D721Med (cell line): ENCODE measurements around the gene FAM234B.

Experiments
- DNase-seq: peaks from one replicate; pipeline ENCODE4 v3.0.0; 2011; ENCODE audit warnings: low spot score; ENCODE audit not compliant: insufficient read length
- FAIRE-seq: peaks from 2 replicates; lab custom pipeline; 2011; peaks lifted over from hg19 to GRCh38; lab: Jason Lieb, UNC
- CTCF ChIP-seq: IDR thresholded peaks from 2 replicates; pipeline ENCODE4 v1.5.1; 2012; ENCODE audit warnings: mild to moderate bottlenecking, control low read depth; ENCODE audit not compliant: insufficient read depth; ENCODE audit errors: missing control alignments

Gene FAM234B

DNA sequence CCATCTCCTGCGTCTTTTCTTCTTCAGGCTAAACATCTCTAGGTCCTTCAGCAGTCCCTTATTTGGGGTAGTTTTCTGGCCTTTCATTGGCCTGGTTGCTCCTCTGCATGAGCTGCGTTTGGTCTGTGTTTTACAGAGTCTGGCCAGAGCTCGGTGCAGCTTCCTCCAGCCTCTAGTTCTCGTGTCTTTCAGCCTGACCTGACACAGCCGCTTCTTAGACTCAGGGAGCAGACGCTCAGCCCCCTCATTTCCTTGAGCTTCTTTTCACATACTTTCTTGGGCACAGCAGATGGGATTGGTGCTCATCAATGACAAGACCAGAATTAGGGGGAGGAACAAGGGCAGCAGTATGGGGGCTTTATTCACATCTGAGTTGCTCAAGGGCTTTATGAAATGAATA, 72.8 kb downstream of the FAM234B start:
- DNase-seq (no peak), FAIRE-seq (no peak)
- no peak for TF ChIP-seq CTCF

DNA sequence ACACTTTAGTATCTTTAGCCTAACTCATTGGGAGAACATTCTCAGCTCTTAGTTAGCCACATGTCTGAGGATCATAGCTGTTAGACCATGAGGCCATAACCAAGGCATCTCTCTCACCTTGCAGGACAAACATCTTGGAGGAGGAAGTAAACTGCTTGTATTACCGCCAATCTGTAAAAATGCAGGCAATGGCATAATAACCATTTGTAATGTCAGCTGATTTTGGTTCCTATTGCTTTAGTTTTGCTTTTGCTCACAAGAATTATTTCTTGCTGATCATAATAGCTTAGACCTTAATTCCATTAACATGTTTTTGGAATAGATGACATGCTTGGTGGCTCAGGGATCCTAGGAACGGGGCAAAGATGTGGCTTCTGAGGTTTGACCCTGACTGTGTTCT, 75.6 kb downstream of the FAM234B start:
- DNase-seq (no peak), FAIRE-seq (no peak)
- no peak for TF ChIP-seq CTCF

GRCh38 chr12:13120413-13120812, 76.2 kb downstream of the FAM234B start:
- no peak for DNase-seq
- FAIRE-seq: no peak
- TF ChIP-seq CTCF: no peak

- no peak for FAIRE-seq
- no peak for TF ChIP-seq CTCF
- DNase-seq: no peak
Observed at GRCh38 chr12:13121568-13121967, 77.4 kb downstream of the FAM234B start.

DNA sequence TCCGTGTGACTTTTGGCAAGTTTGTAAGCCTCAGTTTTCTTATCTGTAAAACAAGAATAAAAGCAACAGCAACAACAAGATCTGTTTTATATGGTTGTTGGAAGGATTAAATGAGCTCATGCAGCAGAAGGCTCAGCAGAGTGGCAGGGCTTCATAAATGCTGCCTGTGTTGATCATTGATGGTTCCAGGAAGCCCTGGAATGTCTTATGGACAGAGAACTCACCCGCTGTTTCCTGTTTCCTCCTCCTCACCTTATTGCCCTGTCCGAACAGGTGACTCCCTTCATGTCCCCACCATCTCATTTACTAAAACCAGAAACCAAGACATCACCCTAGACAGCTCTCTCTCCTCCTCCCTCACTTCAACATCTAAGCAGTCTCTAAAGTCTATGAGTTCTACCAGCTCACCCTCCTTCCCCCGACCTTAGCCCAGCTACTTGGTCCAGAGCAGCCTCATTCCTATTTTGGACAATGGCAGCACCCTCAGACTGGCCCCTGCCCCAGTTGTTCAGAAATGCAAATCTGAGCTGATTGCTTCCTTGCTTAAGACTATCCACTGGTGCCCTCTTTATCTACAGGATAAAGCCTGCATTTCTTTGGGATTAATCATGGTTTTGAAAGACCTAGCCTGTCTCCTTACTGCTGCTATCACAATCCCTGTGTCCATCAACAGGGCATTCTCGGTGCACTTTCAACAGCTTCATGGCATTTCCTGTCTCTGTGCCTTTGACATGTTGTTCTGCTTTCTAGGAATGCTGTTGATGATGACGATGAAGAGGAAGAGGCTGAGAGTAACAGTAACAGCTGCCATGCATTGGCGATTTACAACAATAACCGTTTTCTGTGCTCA, 80.7 kb downstream of the FAM234B start:
- FAIRE-seq (no peak), DNase-seq (no peak)
- TF ChIP-seq CTCF: no peak

DNA sequence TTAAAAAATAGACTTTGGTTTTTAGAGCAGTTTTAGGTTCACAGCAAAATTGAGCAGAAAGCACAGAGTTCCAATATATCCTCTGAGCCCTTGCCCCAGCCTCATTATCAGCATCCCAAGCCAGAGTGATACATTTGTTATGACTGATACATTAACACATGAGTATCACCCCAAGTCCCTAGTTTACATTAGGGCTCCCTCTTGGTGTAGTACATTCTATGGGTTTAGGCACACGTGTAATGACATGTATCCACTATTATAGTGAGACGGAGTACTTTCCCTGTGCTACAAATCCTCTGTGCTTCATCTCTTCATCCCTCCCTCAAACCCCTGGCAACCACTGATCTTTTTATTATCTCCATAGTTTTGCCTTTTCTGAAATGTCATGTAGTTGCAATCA, 81.8 kb downstream of the FAM234B start:
- no peak for FAIRE-seq
- TF ChIP-seq CTCF: no peak
- no peak for DNase-seq

DNA sequence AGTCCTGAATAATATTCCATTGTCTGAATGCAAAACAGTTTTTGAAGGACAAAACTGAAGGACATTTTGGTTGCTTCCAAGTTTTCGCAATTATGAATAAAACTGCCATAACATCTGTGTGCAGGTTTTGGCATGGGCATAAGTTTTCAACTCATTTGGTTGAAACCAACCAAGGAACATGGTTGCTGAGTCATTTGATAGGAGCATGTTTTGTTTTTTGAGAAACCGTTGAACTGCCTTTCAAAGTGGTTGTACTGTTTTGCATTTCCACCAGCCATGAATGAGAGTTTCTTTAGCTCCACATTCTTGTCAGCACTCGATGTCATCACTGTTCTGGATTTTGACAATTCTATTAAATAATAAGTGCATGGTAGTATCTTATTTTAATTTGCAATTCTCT, 82.3 kb downstream of the FAM234B start:
- no peak for TF ChIP-seq CTCF
- no peak for DNase-seq
- FAIRE-seq: no peak
